GM19467 (cell line): ENCODE data around the gene ZNF548.

ENCODE experiments used
- ATAC-seq: cut with Tn5 transposase; IDR thresholded peaks from one replicate; pipeline ENCODE4 v1.9.1; 2021; ENCODE audit warnings: mild to moderate bottlenecking, moderate library complexity; ENCODE audit not compliant: unreplicated experiment

ZNF548 gene

GRCh38 chr19:57395710-57396109 lies 6.1 kb downstream of the ZNF548 start:
- ATAC-seq: no peak

GRCh38 chr19:57398868-57399267 lies 9.2 kb downstream of the ZNF548 start:
- ATAC-seq: no peak

GRCh38 chr19:57403737-57404563 lies 14.3 kb downstream of the ZNF548 start:
- ATAC-seq: no peak

- no peak for ATAC-seq
These were observed 17.0 kb downstream of the ZNF548 start for GRCh38 chr19:57406516-57407123.

GRCh38 chr19:57410877-57411671 lies 21.4 kb downstream of the ZNF548 start, which contains the start of gene ZNF17:
Gene ZNF17, plus strand, starts transcription at chr19:57411161. Its CDS starts 2,455 bp downstream, at chr19:57413616.
- ATAC-seq: peak; percentile 99

- ATAC-seq: no peak
These were observed 29.8 kb downstream of the ZNF548 start for GRCh38 chr19:57419439-57419838.

- no peak for ATAC-seq
These were observed 31.4 kb downstream of the ZNF548 start for GRCh38 chr19:57421037-57421436.

- ATAC-seq: peak; percentile 4
These were observed 44.9 kb downstream of the ZNF548 start for GRCh38 chr19:57434386-57435061.

- peak; percentile 95 for ATAC-seq
These were observed 45.7 kb downstream of the ZNF548 start, which contains the start of gene ZNF749 for GRCh38 chr19:57435062-57435978. Gene ZNF749, plus strand, starts transcription at chr19:57435325. Its CDS starts 254 bp downstream, at chr19:57435579.

- no peak for ATAC-seq
These were observed 46.8 kb downstream of the ZNF548 start for GRCh38 chr19:57436417-57436816.

GRCh38 chr19:57437931-57438330 lies 48.3 kb downstream of the ZNF548 start:
- no peak for ATAC-seq

GRCh38 chr19:57438925-57439324 lies 49.3 kb downstream of the ZNF548 start:
- ATAC-seq: no peak

GRCh38 chr19:57441979-57442752 lies 52.5 kb downstream of the ZNF548 start:
- ATAC-seq: no peak

- no peak for ATAC-seq
These were observed 53.6 kb downstream of the ZNF548 start for GRCh38 chr19:57443121-57443696.

GRCh38 chr19:57452307-57452706 lies 62.7 kb downstream of the ZNF548 start:
- ATAC-seq: no peak
